GM18498 (cell line): ENCODE results near the gene AGAP2.

Experiments used
- ATAC-seq: cut with Tn5 transposase; IDR thresholded peaks from one replicate; pipeline ENCODE4 v1.9.1; 2021; ENCODE audit warnings: mild to moderate bottlenecking, moderate library complexity; ENCODE audit not compliant: unreplicated experiment

AGAP2 gene

GRCh38 chr12:57737467-57738460 is 778 bp downstream of the AGAP2 start:
- ATAC-seq, result no peak

GRCh38 chr12:57736741-57737466 is 1.6 kb downstream of the AGAP2 start:
- no peak for ATAC-seq

DNA sequence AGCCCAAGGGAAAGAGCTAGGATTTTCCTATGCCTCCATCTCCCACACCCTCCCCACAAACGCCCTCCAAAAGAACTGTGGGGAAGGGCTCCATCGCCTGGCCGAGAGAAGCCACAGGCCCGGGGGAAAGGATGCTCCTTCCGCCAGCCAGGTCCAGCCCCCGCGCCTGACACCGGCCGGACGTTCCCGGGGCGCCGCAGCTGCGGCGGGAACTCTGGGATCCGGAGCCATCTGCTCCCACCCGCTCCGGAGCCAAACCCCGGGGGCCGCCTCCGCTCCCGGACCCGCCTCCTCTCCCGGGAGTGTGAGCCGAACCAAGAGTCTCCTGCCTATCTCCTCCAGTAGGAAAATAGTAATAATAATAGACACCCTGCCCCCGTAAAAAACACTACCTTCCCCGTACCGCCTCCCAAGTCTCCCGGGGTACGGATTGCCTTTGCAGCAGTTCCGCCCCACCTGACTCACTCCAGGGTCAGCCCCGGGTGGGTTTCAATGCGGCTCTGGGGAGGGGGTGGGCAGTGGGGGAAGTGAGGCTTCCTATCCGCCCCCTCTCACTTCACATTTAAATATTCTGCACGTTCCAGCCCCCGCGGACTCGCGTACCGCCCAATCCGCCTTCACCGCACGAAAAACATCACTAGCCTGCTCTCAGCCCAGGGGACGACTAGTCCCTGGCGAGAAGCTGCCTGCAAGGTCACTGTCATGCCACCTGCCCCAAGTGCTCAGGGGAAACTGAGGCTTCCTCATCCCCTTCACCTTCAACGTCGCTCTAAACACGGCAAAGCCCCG is 2.4 kb downstream of the AGAP2 start:
- no peak for ATAC-seq

DNA sequence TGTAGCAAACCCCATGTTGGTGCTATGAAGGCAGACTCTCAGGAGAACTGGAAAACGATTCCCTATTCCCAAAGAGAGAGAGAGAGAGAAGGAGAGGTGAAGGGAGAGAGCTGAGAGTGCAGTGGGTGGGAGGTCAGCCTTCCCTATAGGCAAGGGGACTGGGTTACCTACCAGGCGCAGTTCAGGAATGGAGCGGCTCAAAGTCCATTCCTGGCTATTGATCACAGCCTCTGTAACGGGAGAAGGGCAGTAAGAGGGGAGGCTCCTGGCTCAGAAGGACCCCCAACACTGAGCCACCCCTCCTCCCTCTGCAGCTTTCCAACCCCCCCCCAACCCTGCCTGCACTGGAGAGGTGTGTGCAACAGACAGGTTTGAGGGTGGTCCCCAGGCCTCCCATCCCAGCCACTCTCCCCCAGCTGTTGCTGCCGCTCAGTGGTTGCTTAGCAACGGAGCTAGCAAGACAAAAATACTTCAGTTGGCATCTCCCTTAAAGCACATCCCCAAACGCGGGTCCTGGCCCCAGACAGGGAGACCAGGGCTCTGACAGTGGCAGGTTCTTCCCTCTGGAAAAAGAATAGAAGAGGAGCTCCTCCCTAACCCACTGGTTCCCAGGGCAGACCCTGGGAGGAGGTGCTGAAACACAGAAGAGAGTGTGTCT is 3.2 kb downstream of the AGAP2 start:
- no peak for ATAC-seq

DNA sequence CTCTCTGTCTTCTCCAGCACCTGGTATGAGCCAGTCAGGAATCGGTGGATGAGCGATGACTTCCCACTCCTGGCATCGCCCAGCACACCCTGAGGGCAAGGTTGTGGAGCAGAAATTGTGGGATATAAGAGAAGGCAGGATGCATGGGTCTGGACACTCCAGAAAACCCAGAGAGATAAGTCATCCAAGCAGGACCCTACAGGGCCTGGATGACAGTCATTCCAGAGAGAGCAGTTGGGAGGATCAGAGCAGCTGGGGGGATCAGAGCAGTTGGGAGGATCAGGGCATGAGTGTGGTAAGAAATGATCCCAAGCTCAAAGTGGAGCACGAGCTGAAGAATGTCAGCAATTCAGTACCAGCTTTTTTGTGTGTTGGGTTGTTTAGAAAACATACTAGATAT is 4.0 kb downstream of the AGAP2 start:
- no peak for ATAC-seq

DNA sequence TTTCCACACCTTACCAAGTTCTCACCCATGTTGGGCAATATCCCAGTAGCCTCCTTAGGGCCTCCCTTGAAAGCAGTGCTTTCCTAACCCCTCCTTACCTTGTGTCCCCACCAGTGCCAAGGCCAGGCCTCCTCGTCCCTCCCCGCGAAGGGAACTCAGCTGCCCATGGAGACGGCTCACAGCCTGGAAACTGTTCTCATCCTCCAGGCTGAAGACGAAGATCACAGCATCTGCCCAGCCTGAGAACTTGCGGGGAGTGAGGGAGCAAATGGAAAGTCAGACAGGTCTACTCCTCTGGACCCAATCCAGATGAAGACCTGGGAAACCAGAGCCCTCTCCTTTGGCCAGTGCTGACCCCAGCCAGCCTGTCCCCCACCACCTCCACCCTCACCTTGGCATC is 4.6 kb downstream of the AGAP2 start:
- no peak for ATAC-seq

- no peak for ATAC-seq
Observed at GRCh38 chr12:57732726-57733593, 5.6 kb downstream of the AGAP2 start.

DNA sequence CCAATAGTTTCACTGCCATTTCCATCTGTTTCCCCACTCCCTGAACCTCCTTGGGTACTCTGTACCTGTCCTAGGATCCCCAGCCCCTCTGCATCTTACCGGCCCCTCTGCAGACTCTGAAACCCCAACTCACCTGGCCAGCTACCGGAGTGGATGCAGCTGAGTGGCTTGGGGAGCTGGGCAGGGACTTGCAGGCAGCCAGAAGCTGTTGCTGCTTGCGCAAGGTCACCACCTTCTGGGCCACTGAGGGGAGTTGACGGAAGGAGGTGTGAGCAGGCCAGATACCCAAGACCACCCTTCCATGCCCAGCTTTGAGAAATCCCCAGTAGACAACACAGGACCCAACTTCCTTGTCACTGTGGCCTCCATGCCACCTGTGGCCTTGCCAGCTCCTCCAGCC is 6.3 kb downstream of the AGAP2 start:
- no peak for ATAC-seq

- no peak for ATAC-seq
Observed at GRCh38 chr12:57731411-57732080, 7.0 kb downstream of the AGAP2 start.

- no peak for ATAC-seq
Observed at GRCh38 chr12:57730336-57731067, 8.0 kb downstream of the AGAP2 start.

DNA sequence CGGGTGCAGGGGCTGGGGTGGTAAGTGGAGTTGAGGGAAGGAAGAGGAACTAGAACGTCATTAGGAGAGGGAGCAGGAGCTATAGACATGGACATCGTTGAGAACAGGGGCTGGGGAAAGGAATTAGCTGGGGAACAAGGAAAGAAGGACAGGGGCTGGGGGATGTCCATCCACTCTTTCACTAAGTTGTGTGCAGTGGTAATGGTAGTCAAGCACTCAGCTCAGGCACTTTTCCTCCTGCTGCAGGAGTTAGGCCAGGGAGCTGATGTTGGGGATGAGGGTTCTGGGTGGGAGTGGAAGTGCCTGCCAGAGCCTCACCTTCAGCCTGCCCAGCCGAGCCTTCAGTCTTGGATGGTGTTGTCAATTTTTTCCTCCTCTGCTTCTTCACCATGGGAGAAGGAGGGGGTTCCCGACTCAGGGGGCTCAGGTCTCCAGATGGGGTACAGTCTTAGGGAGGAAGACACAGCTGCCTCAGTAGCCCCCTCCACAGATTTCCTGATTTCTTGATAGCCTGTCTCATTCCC is 9.2 kb downstream of the AGAP2 start:
- ATAC-seq, result no peak

DNA sequence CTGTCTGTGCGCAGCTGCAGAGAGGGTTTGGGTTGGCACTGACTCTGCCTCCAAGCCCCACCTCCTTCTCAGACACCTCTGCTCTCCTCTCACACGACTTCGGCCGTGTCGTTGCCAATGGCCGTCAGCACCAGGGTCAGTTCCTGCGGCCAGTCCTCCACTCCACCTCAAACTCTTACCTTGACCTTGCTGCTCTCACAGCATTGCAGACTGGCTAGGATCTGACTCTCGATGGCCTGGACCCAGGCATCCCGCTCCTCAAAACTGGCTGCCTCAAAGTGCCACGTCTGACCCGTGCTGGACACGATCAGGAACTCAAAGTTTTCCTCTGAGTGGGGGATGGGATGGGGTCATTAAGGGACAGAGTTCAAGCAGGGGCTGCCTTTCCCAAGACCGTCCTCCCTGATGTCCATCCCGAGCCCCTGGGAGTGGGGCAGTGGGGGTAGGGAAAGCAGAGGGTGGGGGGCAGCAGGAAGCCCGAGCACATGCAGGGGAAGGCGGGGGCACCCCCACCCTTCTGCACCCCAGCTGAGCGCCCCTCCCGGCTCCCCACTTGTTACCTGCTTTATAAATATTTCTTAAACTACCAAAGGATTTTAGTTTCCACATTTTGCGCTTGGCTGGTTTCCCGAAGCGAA is 10.7 kb downstream of the AGAP2 start:
- ATAC-seq, result no peak

- no peak for ATAC-seq
Observed at GRCh38 chr12:57726884-57727757, 11.4 kb downstream of the AGAP2 start.

- no peak for ATAC-seq
Observed at GRCh38 chr12:57726151-57726883, 12.2 kb downstream of the AGAP2 start.

GRCh38 chr12:57725851-57726150 is 12.7 kb downstream of the AGAP2 start:
- no peak for ATAC-seq
